ENCODE data around the gene PCDHB14.
"Not testable (repeated sequence)": the region's sequence is repeated elsewhere in the genome, so short reads cannot be mapped to it uniquely, and the experiment has no call there.

GRCh38 chr5:141224844-141225243 is 1.7 kb downstream of the PCDHB14 start:
- TF ChIP-seq POLR2A, CTCF (IDR thresholded peaks at IDR 0.05): not testable (repeated sequence)
